Calu3 (cell line): ENCODE measurements around the gene NHERF2. TPM values are rescaled to one million over a fixed set of nuclear protein-coding genes. Genes with fewer than 3 reads are reported as not detected.

Source experiments
- BruUV-seq: library from RNA; stranded (reverse); fragments of 400-500 nt; replicated peaks from 2 replicates; lab custom pipeline; 2021; lab: Mats Ljungman, UMichigan
- CTCF ChIA-PET: fragments of 300-600 bp; sonication (Branson Sonifier 250); formaldehyde crosslinking; loops from one replicate; lab custom pipeline; 2022; ENCODE audit warnings: antibody characterized with exemption; lab: Charles Lee
- DNase-seq: peaks from one replicate; pipeline ENCODE4 v3.0.0; 2022
- H3K27ac Mint-ChIP-seq: one replicate; pipeline ENCODE4 v1.8.0; 2022; ENCODE audit warnings: mixed read lengths; ENCODE audit not compliant: unreplicated experiment
- H3K27me3 Mint-ChIP-seq: one replicate; pipeline ENCODE4 v1.8.0; 2022; ENCODE audit warnings: mixed read lengths; ENCODE audit not compliant: unreplicated experiment
- H3K36me3 Mint-ChIP-seq: one replicate; pipeline ENCODE4 v1.8.0; 2022; ENCODE audit warnings: mild to moderate bottlenecking, moderate library complexity, mixed read lengths; ENCODE audit not compliant: insufficient read depth, unreplicated experiment
- H3K4me1 Mint-ChIP-seq: one replicate; pipeline ENCODE4 v1.8.0; 2022; ENCODE audit warnings: mild to moderate bottlenecking, low read depth, mixed read lengths; ENCODE audit not compliant: unreplicated experiment
- H3K4me3 Mint-ChIP-seq: one replicate; pipeline ENCODE4 v1.8.0; 2022; ENCODE audit warnings: mild to moderate bottlenecking, low read depth, moderate library complexity, mixed read lengths; ENCODE audit not compliant: unreplicated experiment
- H3K9me3 Mint-ChIP-seq: one replicate; pipeline ENCODE4 v1.8.0; 2022; ENCODE audit warnings: low read depth, mixed read lengths; ENCODE audit not compliant: unreplicated experiment
- CTCF ChIP-seq: fragments of 200-600 bp; IDR thresholded peaks from one replicate; pipeline ENCODE4 v1.8.0; 2022; ENCODE audit warnings: antibody characterized with exemption; ENCODE audit not compliant: unreplicated experiment
- intact Hi-C: fragments of 100-400 bp; cut with micrococcal nuclease; formaldehyde crosslinking; loops from one replicate; pipeline ENCODE4 v1.10.0; 2022; ENCODE audit not compliant: unreplicated experiment
- total RNA-seq: library from RNA; stranded (reverse); gene quantifications from 2 replicates; pipeline ENCODE4 v1.2.3, GENCODE V29; 2022

The NHERF2 gene
- total RNA-seq, 1 experiment from 2014 or later, result 15.7 TPM

GRCh38 chr16:2082171-2082982 lies 55.7 kb downstream of the NHERF2 start:
- Mint-ChIP-seq H3K4me1 (no peaks in the 10 kb centered on the region), H3K9me3 (no peaks in the 10 kb centered on the region), H3K36me3 (peaks cover 51% of the 10 kb centered on the region), H3K27me3 (no peaks in the 10 kb centered on the region), H3K27ac (no peak overlapping the region), H3K4me3 (no peak overlapping the region)
- no peak for TF ChIP-seq CTCF
- no peak for DNase-seq
- BruUV-seq, result no TSS peak
- intact Hi-C loops, result no loop called here
- CTCF ChIA-PET, result no interaction called here

GRCh38 chr16:2082983-2083364 lies 56.3 kb downstream of the NHERF2 start:
- Mint-ChIP-seq H3K4me3 (no peak overlapping the region), H3K9me3 (no peaks in the 10 kb centered on the region), H3K36me3 (peaks cover 55% of the 10 kb centered on the region), H3K27me3 (no peaks in the 10 kb centered on the region), H3K4me1 (no peaks in the 10 kb centered on the region), H3K27ac (no peak overlapping the region)
- CTCF ChIA-PET, result no interaction called here
- no peak for TF ChIP-seq CTCF
- no TSS peak for BruUV-seq
- no peak for DNase-seq
- intact Hi-C loops, result no loop called here

GRCh38 chr16:2083409-2083808 lies 56.7 kb downstream of the NHERF2 start:
- Mint-ChIP-seq H3K27ac (no peak overlapping the region), H3K9me3 (no peaks in the 10 kb centered on the region), H3K27me3 (no peaks in the 10 kb centered on the region), H3K4me1 (no peaks in the 10 kb centered on the region), H3K36me3 (peaks cover 59% of the 10 kb centered on the region), H3K4me3 (no peak overlapping the region)
- DNase-seq, result no peak
- TF ChIP-seq CTCF, result no peak
- intact Hi-C loops, result no loop called here
- CTCF ChIA-PET, result no interaction called here
- no TSS peak for BruUV-seq

GRCh38 chr16:2083876-2084780 lies 57.4 kb downstream of the NHERF2 start:
- CTCF ChIA-PET, result no interaction called here
- TF ChIP-seq CTCF, result no peak
- Mint-ChIP-seq H3K9me3 (no peaks in the 10 kb centered on the region), H3K4me3 (no peak overlapping the region), H3K4me1 (no peaks in the 10 kb centered on the region), H3K27me3 (no peaks in the 10 kb centered on the region), H3K36me3 (peaks cover 66% of the 10 kb centered on the region), H3K27ac (no peak overlapping the region)
- no peak for DNase-seq
- BruUV-seq, result no TSS peak
- intact Hi-C loops, result no loop called here
